ENCODE results near the gene SPACA6.

SPACA6 gene

GRCh38 chr19:51739466-51740213 lies 46.5 kb downstream of the SPACA6 start:
- no peak for DNase-seq

- DNase-seq = no peak
Measured at GRCh38 chr19:51740356-51740755, 47.2 kb downstream of the SPACA6 start.

GRCh38 chr19:51742789-51743188 lies 49.7 kb downstream of the SPACA6 start:
- DNase-seq = no peak

- no peak for DNase-seq
Measured at GRCh38 chr19:51743405-51743804, 50.3 kb downstream of the SPACA6 start.

- DNase-seq = no peak
Measured at GRCh38 chr19:51746731-51747130, 53.6 kb downstream of the SPACA6 start.

GRCh38 chr19:51749979-51750378 lies 56.8 kb downstream of the SPACA6 start:
- no peak for DNase-seq

- no peak for DNase-seq
Measured at GRCh38 chr19:51750400-51751094, 57.4 kb downstream of the SPACA6 start.

- no peak for DNase-seq
Measured at GRCh38 chr19:51751655-51752054, 58.5 kb downstream of the SPACA6 start, which contains the start of gene FPR1. TSS of gene FPR1 (minus strand) at chr19:51751878. CDS start at chr19:51746994, 4,884 bp downstream.

GRCh38 chr19:51754109-51754508 lies 61.0 kb downstream of the SPACA6 start:
- DNase-seq = no peak

- DNase-seq = no peak
Measured at GRCh38 chr19:51754770-51755169, 61.6 kb downstream of the SPACA6 start.

Data from NCI-H446 (cell line).